Epithelial cell of esophagus (primary cell): ENCODE measurements around the gene MRPL19.

Experiments used
- DNase-seq: peaks from one replicate; pipeline ENCODE4 v3.0.0; 2010; ENCODE audit warnings: low read depth
- H3K4me3 ChIP-seq: 2 replicates; pipeline ENCODE4 v1.5.1; 2011; ENCODE audit warnings: mild to moderate bottlenecking, low read length, control low read depth
- CTCF ChIP-seq: IDR thresholded peaks from 2 replicates; pipeline ENCODE4 v1.5.1; 2011; ENCODE audit warnings: low read depth, mild to moderate bottlenecking, low read length, control low read depth, inconsistent platforms; ENCODE audit not compliant: insufficient read depth; ENCODE audit errors: missing control alignments

MRPL19 gene

GRCh38 chr2:75688196-75688595 lies 41.6 kb downstream of the MRPL19 start:
- DNase-seq, result no peak
- no peak for TF ChIP-seq CTCF
- H3K4me3 ChIP-seq, result no peak overlapping the region

- H3K4me3 ChIP-seq, result no peak overlapping the region
- no peak for DNase-seq
- no peak for TF ChIP-seq CTCF
Measured at GRCh38 chr2:75698918-75699317, 52.3 kb downstream of the MRPL19 start.

- TF ChIP-seq CTCF, result no peak
Measured at GRCh38 chr2:75702593-75702992, 56.0 kb downstream of the MRPL19 start.

GRCh38 chr2:75703589-75704287 lies 57.2 kb downstream of the MRPL19 start:
- no peak for TF ChIP-seq CTCF
- DNase-seq, result no peak
- no peak overlapping the region for H3K4me3 ChIP-seq

More at GRCh38 chr2:75702593-75702992, 56.0 kb downstream of the MRPL19 start:
- DNase-seq, result no peak
- H3K4me3 ChIP-seq, result no peak overlapping the region

- no peak overlapping the region for H3K4me3 ChIP-seq
- DNase-seq, result peak; percentile 54
- TF ChIP-seq CTCF, result no peak
Measured at GRCh38 chr2:75705921-75706320, 59.3 kb downstream of the MRPL19 start.

GRCh38 chr2:75707901-75708300 lies 61.3 kb downstream of the MRPL19 start:
- no peak overlapping the region for H3K4me3 ChIP-seq
- no peak for TF ChIP-seq CTCF
- DNase-seq, result no peak

GRCh38 chr2:75709297-75709696 lies 62.7 kb downstream of the MRPL19 start:
- no peak for TF ChIP-seq CTCF
- DNase-seq, result no peak
- peak overlapping the region; percentile 86 for H3K4me3 ChIP-seq
